Liver (tissue), 9 donors: Measurements from ENCODE around the gene TXN. TPM values are rescaled to one million over a fixed set of nuclear protein-coding genes. Genes with fewer than 3 reads are reported as not detected.

Source experiments
- DNase-seq: peaks from one replicate; pipeline ENCODE4 v3.0.0-alpha.2; 2017; ENCODE audit warnings: low spot score
- H3K27ac ChIP-seq, 2 donors: one replicate each; pipeline ENCODE4 v1.7.0; 2013; ENCODE audit warnings: inconsistent platforms in 2 of 2, low read length in 2 of 2, control low read depth in 1 of 2, low read depth in 1 of 2, mild to moderate bottlenecking in 1 of 2
- H3K27me3 ChIP-seq, 4 donors: one replicate each; pipeline versions ENCODE4 v1.6.1 to v1.7.0; 2013; ENCODE audit warnings: low read length in 3 of 4, inconsistent platforms in 1 of 4, mild to moderate bottlenecking in 1 of 4, moderate library complexity in 1 of 4; ENCODE audit not compliant: control insufficient read depth in 4 of 4, insufficient read depth in 4 of 4
- H3K36me3 ChIP-seq, 4 donors: one replicate each; pipeline versions ENCODE4 v1.6.1 to v1.7.0; 2013; ENCODE audit warnings: low read length in 3 of 4, mild to moderate bottlenecking in 3 of 4, low read depth in 1 of 4, moderate library complexity in 1 of 4; ENCODE audit not compliant: control insufficient read depth in 4 of 4, insufficient read depth in 3 of 4
- H3K4me1 ChIP-seq, 4 donors: one replicate each; pipeline versions ENCODE4 v1.6.1 to v1.7.0; 2013; ENCODE audit warnings: low read length in 3 of 4, mild to moderate bottlenecking in 3 of 4, moderate library complexity in 1 of 4; ENCODE audit not compliant: control insufficient read depth in 4 of 4, insufficient read depth in 4 of 4
- H3K4me3 ChIP-seq, 3 donors: one replicate each; pipeline versions ENCODE4 v1.6.1 to v1.7.0; 2013; ENCODE audit warnings: low read length in 3 of 3, control low read depth in 1 of 3, low read depth in 1 of 3, mild to moderate bottlenecking in 1 of 3
- H3K9ac ChIP-seq, 2 donors: one replicate each; pipeline ENCODE4 v1.7.0; 2013; ENCODE audit warnings: low read length in 2 of 2, mild to moderate bottlenecking in 2 of 2, moderate library complexity in 2 of 2, control low read depth in 1 of 2, low read depth in 1 of 2
- H3K9me3 ChIP-seq, 4 donors: one replicate each; pipeline versions ENCODE4 v1.6.1 to v1.7.0; 2013; ENCODE audit warnings: low read length in 3 of 4; ENCODE audit not compliant: control insufficient read depth in 4 of 4
- ATF3 ChIP-seq: IDR thresholded peaks from 2 replicates; pipeline ENCODE4 v1.6.1; 2016; ENCODE audit warnings: antibody characterized with exemption
- CTCF ChIP-seq: fragments of 150-350 bp; IDR thresholded peaks from 2 replicates; pipeline ENCODE4 v1.5.1; 2017; ENCODE audit warnings: improper control_type of control experiment, low read depth, low read length; ENCODE audit not compliant: missing input control
- EGR1 ChIP-seq, 2 donors: IDR thresholded peaks; 2 replicates each; pipeline ENCODE4 v1.6.1; 2016 to 2018; ENCODE audit warnings: antibody characterized with exemption in 2 of 2, low read depth in 2 of 2
- FOXA1 ChIP-seq: IDR thresholded peaks from 2 replicates; pipeline ENCODE4 v1.6.1; 2016; ENCODE audit warnings: antibody characterized with exemption
- FOXA2 ChIP-seq: IDR thresholded peaks from 2 replicates; pipeline ENCODE4 v1.6.1; 2016; ENCODE audit warnings: antibody characterized with exemption
- GABPA ChIP-seq, 2 donors: IDR thresholded peaks in 1 of 2; conservative IDR thresholded peaks in 1 of 2; 2 replicates each; pipeline ENCODE4 v1.6.1; 2016; ENCODE audit warnings: antibody characterized with exemption in 2 of 2, mild to moderate bottlenecking in 1 of 2, moderate library complexity in 1 of 2
- HNF4A ChIP-seq, 2 donors: conservative IDR thresholded peaks; 2 replicates each; pipeline ENCODE4 v1.6.1; 2016; ENCODE audit warnings: antibody characterized with exemption in 2 of 2, mild to moderate bottlenecking in 2 of 2
- JUND ChIP-seq, 2 donors: IDR thresholded peaks; 2 replicates each; pipeline ENCODE4 v1.6.1; 2016; ENCODE audit warnings: antibody characterized with exemption in 2 of 2
- NR2F2 ChIP-seq: IDR thresholded peaks from 2 replicates; pipeline ENCODE4 v1.6.1; 2016; ENCODE audit warnings: antibody characterized with exemption
- RAD21 ChIP-seq, 2 donors: IDR thresholded peaks; 2 replicates each; pipeline ENCODE4 v1.6.1; 2016; ENCODE audit warnings: antibody characterized with exemption in 2 of 2, mild to moderate bottlenecking in 2 of 2
- REST ChIP-seq: IDR thresholded peaks from 2 replicates; pipeline ENCODE4 v1.6.1; 2016; ENCODE audit warnings: antibody characterized with exemption, mild to moderate bottlenecking
- RXRA ChIP-seq, 2 donors: IDR thresholded peaks; 2 replicates each; pipeline ENCODE4 v1.6.1; 2017 to 2018; ENCODE audit warnings: antibody characterized with exemption in 2 of 2, mild to moderate bottlenecking in 1 of 2
- SP1 ChIP-seq: IDR thresholded peaks from 2 replicates; pipeline ENCODE4 v1.6.1; 2018; ENCODE audit warnings: antibody characterized with exemption, mild to moderate bottlenecking
- TAF1 ChIP-seq: conservative IDR thresholded peaks from 2 replicates; pipeline ENCODE4 v1.6.1; 2016; ENCODE audit warnings: antibody characterized with exemption, mild to moderate bottlenecking
- YY1 ChIP-seq: IDR thresholded peaks from 2 replicates; pipeline ENCODE4 v1.6.1; 2016; ENCODE audit warnings: antibody characterized with exemption, mild to moderate bottlenecking
- WGBS: extraction: QIAGEN DNeasy Blood & Tissue Kit; methylation state at CpG from one replicate; pipeline ENCODE4 v1.1.7; 2013; 5-methylcytosine and 5-hydroxymethylcytosine counted together
- polyA plus RNA-seq, 2 donors: library from polyadenylated mRNA; stranded (reverse) in 1 of 2; unstranded in 1 of 2; fragments of 200-250 nt in 1 of 2; fragments of >200 nt in 1 of 2; fragmentation: Nextera tagmentation in 1 of 2; extraction: Ambion mirVana in 1 of 2; gene quantifications; one replicate each; pipeline versions ENCODE4 v1.2.1 to v1.2.3, GENCODE V29; 2013 to 2015
- total RNA-seq, 2 donors: library from RNA; depleted of rRNA; stranded (reverse); fragments of >200 nt; gene quantifications; one replicate each; pipeline ENCODE4 v1.2.3, GENCODE V29; 2014
- TF ChIP-seq, protein P1 (sequence below): IDR thresholded peaks from 2 replicates; pipeline ENCODE4 v1.6.1; 2016; ENCODE audit warnings: antibody characterized with exemption
- TF ChIP-seq, protein P2 (sequence below): IDR thresholded peaks from 2 replicates; pipeline ENCODE4 v1.6.1; 2016; ENCODE audit warnings: antibody characterized with exemption
- donor health status: healthy.
- donor health status: healthy.
- donor health status: healthy.
- donor health status: healthy.
- donor health status: healthy.

TXN gene
- total and polyA plus RNA-seq, 4 donors: 65.4 to 400 (median 147) TPM

DNA sequence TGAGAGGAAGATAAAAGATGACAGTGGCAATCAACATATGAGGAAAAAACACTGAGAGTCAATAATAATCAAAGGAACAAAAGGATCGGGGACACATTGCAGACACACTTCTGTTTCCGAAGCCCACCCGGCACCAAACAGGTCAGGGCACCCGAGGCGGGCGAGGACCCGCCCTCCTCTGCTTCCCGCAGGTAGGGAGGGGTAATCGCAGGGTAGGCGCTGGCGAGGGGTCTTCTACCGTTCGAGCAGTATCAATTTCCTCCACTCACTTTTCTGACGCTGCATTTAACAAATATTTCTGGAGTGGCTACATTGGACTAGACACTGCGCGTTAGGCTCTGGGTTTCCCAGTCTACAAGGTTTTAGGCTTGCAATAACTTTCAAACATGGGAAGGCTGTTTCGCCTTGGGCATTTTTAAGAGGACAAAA, 1.3 kb downstream of the TXN start:
- TF ChIP-seq RAD21 (IDR thresholded peaks at IDR 0.05): no peak
- TF ChIP-seq CTCF: no peak
- TF ChIP-seq, protein P1, sequence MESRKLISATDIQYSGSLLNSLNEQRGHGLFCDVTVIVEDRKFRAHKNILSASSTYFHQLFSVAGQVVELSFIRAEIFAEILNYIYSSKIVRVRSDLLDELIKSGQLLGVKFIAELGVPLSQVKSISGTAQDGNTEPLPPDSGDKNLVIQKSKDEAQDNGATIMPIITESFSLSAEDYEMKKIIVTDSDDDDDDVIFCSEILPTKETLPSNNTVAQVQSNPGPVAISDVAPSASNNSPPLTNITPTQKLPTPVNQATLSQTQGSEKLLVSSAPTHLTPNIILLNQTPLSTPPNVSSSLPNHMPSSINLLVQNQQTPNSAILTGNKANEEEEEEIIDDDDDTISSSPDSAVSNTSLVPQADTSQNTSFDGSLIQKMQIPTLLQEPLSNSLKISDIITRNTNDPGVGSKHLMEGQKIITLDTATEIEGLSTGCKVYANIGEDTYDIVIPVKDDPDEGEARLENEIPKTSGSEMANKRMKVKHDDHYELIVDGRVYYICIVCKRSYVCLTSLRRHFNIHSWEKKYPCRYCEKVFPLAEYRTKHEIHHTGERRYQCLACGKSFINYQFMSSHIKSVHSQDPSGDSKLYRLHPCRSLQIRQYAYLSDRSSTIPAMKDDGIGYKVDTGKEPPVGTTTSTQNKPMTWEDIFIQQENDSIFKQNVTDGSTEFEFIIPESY: no peak
- TF ChIP-seq FOXA1: no peak
- peaks cover under 1 to 4% (median 2%) of the 10 kb centered on the region in 4 donors for H3K36me3 ChIP-seq
- H3K27me3 ChIP-seq: no peaks in the 10 kb centered on the region
- H3K27ac ChIP-seq: peak overlapping the region; percentile 92 to 96
- H3K4me1 ChIP-seq: peaks cover 0 to 39% (median 20%) of the 10 kb centered on the region in 4 donors
- peak overlapping the region; percentile 89 to 92 for H3K9ac ChIP-seq
- WGBS: 5% methylated on average over 17 of the region's 17 CpGs
- no peaks in the 10 kb centered on the region for H3K9me3 ChIP-seq
- H3K4me3 ChIP-seq: peak overlapping the region; percentile 59 to 97 (median 94)
- DNase-seq: peak; percentile 36

GRCh38 chr9:110254500-110254899, 1.8 kb downstream of the TXN start:
- Histone ChIP-seq H3K9ac (peak overlapping the region; percentile 89 to 92), H3K27me3 (no peaks in the 10 kb centered on the region), H3K27ac (peak overlapping the region; percentile 92 to 96), H3K4me1 (peaks cover 0 to 39% (median 20%) of the 10 kb centered on the region in 4 donors), H3K4me3 (peak overlapping the region; percentile 59 to 97 (median 94)), H3K36me3 (peaks cover 2 to 8% (median 6%) of the 10 kb centered on the region in 4 donors), H3K9me3 (no peaks in the 10 kb centered on the region)
- no peak for DNase-seq
- 27% methylated on average over 2 of the region's 2 CpGs for WGBS
- TF ChIP-seq REST: no peak
- TF ChIP-seq NR2F2: no peak
- TF ChIP-seq GABPA (IDR thresholded peaks at IDR 0.05 in 1 of 2, conservative IDR thresholded peaks at IDR 0.05 in 1 of 2): no peak
- no peak for TF ChIP-seq SP1
- peak; percentile 1 for TF ChIP-seq CTCF
- no peak for TF ChIP-seq ATF3
- no peak for TF ChIP-seq JUND (IDR thresholded peaks at IDR 0.05)
- TF ChIP-seq, protein P1: no peak
- peak; percentile 13 for TF ChIP-seq YY1
- TF ChIP-seq RXRA (IDR thresholded peaks at IDR 0.05): no peak
- TF ChIP-seq TAF1: no peak
- no peak for TF ChIP-seq FOXA1
- no peak for TF ChIP-seq FOXA2
- TF ChIP-seq, protein P2, sequence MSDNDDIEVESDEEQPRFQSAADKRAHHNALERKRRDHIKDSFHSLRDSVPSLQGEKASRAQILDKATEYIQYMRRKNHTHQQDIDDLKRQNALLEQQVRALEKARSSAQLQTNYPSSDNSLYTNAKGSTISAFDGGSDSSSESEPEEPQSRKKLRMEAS: no peak
- TF ChIP-seq HNF4A (conservative IDR thresholded peaks at IDR 0.05): no peak
- no peak for TF ChIP-seq EGR1 (IDR thresholded peaks at IDR 0.05; ENCODE audit: low read depth in 2 of 2)
